Lower leg skin (tissue), 4 donors: ENCODE measurements around the gene PDE1A. TPM values are rescaled to one million over a fixed set of nuclear protein-coding genes. Genes with fewer than 3 reads are reported as not detected.

ENCODE experiments used
- DNase-seq, 2 donors: peaks; one replicate each; pipeline ENCODE4 v3.0.0-alpha.2; 2019; ENCODE audit warnings: low spot score in 2 of 2
- H3K4me3 ChIP-seq: fragments of 200-600 bp; sonication (generic); 2 replicates; pipeline ENCODE4 v1.5.1; 2017; ENCODE audit warnings: mild to moderate bottlenecking, low read depth; ENCODE audit not compliant: poor library complexity, severe bottlenecking
- POLR2A ChIP-seq, 2 donors: fragments of 450-650 bp; IDR thresholded peaks; one replicate each; pipeline ENCODE4 v1.6.1; 2016 to 2017; ENCODE audit warnings: antibody characterized with exemption in 2 of 2, mild to moderate bottlenecking in 1 of 2, moderate library complexity in 1 of 2
- WGBS, 2 donors: methylation state at CpG; one replicate each; pipeline ENCODE4 v1.1.5; 2018; 5-methylcytosine and 5-hydroxymethylcytosine counted together
- intact Hi-C: fragments of 100-400 bp; cut with DNase I; formaldehyde crosslinking; loops from one replicate; pipeline ENCODE4 v1.15.0; 2023; ENCODE audit warnings: low total_unique reads
- total RNA-seq, 4 donors: library from RNA; depleted of rRNA; stranded (reverse); fragments of >200 nt; gene quantifications; one replicate each; pipeline ENCODE4 v1.1.0, GENCODE V29; 2016
- TF ChIP-seq, protein P1 (sequence below), 3 donors: fragments of 450-650 bp; IDR thresholded peaks; one replicate each; pipeline ENCODE4 v1.5.1; 2016; ENCODE audit warnings: antibody characterized with exemption in 3 of 3, mild to moderate bottlenecking in 3 of 3, moderate library complexity in 2 of 3

PDE1A gene
- total RNA-seq, 4 donors from 2014 or later = 0.11 to 4.3 (median 2.2) TPM

DNA sequence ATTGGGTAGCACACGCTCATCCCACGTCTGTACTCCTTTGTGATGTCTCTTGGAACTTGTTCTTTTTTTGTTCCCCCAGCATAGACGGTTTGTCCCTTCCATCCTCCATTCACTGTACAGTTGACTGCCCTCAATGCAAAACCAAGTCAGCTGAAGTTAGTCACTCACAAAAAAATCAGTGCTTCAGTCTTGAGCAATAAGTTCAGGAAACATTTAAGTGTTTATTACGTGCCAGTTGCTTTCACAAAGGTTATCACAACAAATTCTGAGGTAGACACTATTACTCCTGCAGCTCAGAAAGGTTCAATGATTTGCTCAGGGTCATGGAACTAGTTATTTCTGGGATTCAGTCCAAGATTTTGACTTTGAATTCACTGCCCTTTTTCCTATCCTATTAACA is 102.2 kb downstream of the PDE1A start:
- H3K4me3 ChIP-seq = no peak overlapping the region
- 73 to 85% methylated on average over 4 of the region's 4 CpGs for WGBS, 2 donors
- no peak for TF ChIP-seq POLR2A (IDR thresholded peaks at IDR 0.05)
- TF ChIP-seq, protein P1, sequence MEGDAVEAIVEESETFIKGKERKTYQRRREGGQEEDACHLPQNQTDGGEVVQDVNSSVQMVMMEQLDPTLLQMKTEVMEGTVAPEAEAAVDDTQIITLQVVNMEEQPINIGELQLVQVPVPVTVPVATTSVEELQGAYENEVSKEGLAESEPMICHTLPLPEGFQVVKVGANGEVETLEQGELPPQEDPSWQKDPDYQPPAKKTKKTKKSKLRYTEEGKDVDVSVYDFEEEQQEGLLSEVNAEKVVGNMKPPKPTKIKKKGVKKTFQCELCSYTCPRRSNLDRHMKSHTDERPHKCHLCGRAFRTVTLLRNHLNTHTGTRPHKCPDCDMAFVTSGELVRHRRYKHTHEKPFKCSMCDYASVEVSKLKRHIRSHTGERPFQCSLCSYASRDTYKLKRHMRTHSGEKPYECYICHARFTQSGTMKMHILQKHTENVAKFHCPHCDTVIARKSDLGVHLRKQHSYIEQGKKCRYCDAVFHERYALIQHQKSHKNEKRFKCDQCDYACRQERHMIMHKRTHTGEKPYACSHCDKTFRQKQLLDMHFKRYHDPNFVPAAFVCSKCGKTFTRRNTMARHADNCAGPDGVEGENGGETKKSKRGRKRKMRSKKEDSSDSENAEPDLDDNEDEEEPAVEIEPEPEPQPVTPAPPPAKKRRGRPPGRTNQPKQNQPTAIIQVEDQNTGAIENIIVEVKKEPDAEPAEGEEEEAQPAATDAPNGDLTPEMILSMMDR (IDR thresholded peaks at IDR 0.05) = no peak
- intact Hi-C loops = loop anchor here (5.0 kb wide), 1 partner anchor 433 kb away; no protein-coding TSS in a partner anchor
- DNase-seq = no peak

DNA sequence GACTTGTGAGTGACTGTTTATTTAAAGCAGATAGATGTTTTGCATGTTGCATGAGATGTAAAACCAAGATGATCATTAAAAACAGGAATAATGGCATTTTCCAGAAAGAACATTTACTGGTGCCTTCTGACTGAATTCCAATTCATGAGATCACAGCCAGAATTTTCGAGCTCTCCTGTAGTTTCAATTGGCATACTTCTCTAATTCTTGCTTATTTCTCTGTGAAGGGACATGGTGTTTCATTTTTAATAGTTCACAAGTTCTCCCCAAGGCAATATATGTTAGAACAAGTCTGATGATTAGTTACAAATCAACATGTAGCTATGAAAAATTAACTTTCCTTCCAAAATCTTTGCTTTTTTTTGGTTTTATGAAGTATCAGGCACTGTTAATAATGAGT is 105.7 kb downstream of the PDE1A start:
- no peak for DNase-seq
- 14 to 27% methylated on average over 1 of the region's 1 CpG for WGBS, 2 donors
- no peak overlapping the region for H3K4me3 ChIP-seq
- intact Hi-C loops = loop anchor here (5.0 kb wide), 1 partner anchor 436 kb away; no protein-coding TSS in a partner anchor
- TF ChIP-seq, protein P1 (IDR thresholded peaks at IDR 0.05) = no peak
- no peak for TF ChIP-seq POLR2A (IDR thresholded peaks at IDR 0.05)

GRCh38 chr2:182319556-182320505 is 107.0 kb downstream of the PDE1A start:
- intact Hi-C loops = loop anchor here (5.0 kb wide), 1 partner anchor 437 kb away; no protein-coding TSS in a partner anchor
- TF ChIP-seq, protein P1 (IDR thresholded peaks at IDR 0.05) = no peak
- TF ChIP-seq POLR2A (IDR thresholded peaks at IDR 0.05) = no peak
- 76 to 77% methylated on average over 4 of the region's 4 CpGs for whole genome bisulfite sequencing, 2 donors

DNA sequence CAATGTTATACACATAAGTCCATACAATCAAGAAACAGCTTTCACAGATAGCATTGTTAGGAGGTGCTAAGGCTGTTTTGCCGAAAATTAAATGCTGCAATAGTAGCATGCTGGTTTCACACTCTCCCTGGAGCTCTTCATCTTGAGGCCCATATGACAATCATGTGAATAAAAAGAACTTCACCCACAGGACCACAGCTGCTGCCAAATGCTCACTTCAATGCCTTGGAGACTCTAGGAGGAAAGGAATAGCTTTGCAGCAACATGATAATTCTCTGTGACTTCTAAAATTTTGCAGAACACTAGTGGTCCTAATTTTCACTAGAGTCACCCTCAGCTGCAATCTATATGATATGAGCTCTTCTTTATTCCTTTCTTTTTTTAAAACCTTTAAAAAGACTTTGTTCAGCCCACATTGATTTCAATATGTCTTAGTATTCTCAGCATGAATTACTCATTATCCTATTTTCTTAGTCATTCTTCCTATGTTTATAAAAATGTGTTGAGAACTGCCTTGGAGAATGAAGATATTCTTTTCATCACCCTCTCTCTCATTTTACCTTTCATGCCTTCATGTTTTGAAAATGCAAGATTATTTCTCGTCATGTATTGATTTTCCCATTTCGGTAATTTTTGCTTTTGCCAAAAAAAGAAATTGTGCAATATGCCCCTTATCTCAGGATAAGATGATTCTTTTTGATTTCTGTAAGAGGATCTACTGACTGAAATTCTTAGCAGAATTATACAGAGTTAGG is 108.2 kb downstream of the PDE1A start:
- TF ChIP-seq POLR2A (IDR thresholded peaks at IDR 0.05) = no peak
- TF ChIP-seq, protein P1 (IDR thresholded peaks at IDR 0.05) = no peak
- 65 to 74% methylated on average over 3 of the region's 3 CpGs for WGBS, 2 donors
- no peak for DNase-seq
- intact Hi-C loops = no loop called here
- no peak overlapping the region for H3K4me3 ChIP-seq

More at GRCh38 chr2:182319556-182320505, 107.0 kb downstream of the PDE1A start:
- H3K4me3 ChIP-seq = no peak overlapping the region
- no peak for DNase-seq

GRCh38 chr2:182316950-182317349 is 109.9 kb downstream of the PDE1A start:
- DNase-seq = no peak
- TF ChIP-seq, protein P1 (IDR thresholded peaks at IDR 0.05) = no peak
- no peak for TF ChIP-seq POLR2A (IDR thresholded peaks at IDR 0.05)
- intact Hi-C loops = no loop called here
- WGBS, 2 donors = 72 to 76% methylated on average over 2 of the region's 2 CpGs
- H3K4me3 ChIP-seq = no peak overlapping the region
